Keratinocyte (primary cell): ENCODE results near the gene CTU1. TPM values are rescaled to one million over a fixed set of nuclear protein-coding genes. Genes with fewer than 3 reads are reported as not detected.

ENCODE experiments used
- DNase-seq: peaks from one replicate; pipeline ENCODE4 v3.0.0-alpha.2; 2011; ENCODE audit warnings: low read depth, missing footprints, low spot score
- FAIRE-seq: peaks from 2 replicates; lab custom pipeline; 2011; peaks lifted over from hg19 to GRCh38; lab: Jason Lieb, UNC
- H2AFZ ChIP-seq: 2 replicates; pipeline ENCODE4 v1.6.0; 2012; ENCODE audit warnings: low read length, control low read depth, inconsistent platforms; ENCODE audit not compliant: control insufficient read depth
- H3K27ac ChIP-seq: 2 replicates; pipeline ENCODE4 v1.5.1; 2011; ENCODE audit warnings: low read length; ENCODE audit not compliant: control insufficient read depth, insufficient read depth
- H3K27me3 ChIP-seq: 3 replicates; pipeline ENCODE4 v1.6.0; 2011; ENCODE audit warnings: low read length; ENCODE audit not compliant: control insufficient read depth, insufficient read depth; ENCODE audit errors: extremely low read depth
- H3K36me3 ChIP-seq, 2 experiments: 2 replicates in 1 of 2; 3 replicates in 1 of 2; pipeline ENCODE4 v1.5.1; 2011; ENCODE audit warnings: low read length in 2 of 2, mild to moderate bottlenecking in 1 of 2; ENCODE audit not compliant: control insufficient read depth in 2 of 2, insufficient read depth in 2 of 2; ENCODE audit errors: extremely low read depth in 1 of 2
- H3K4me1 ChIP-seq: 3 replicates; pipeline ENCODE4 v1.5.1; 2011; ENCODE audit warnings: low read length; ENCODE audit not compliant: control insufficient read depth, insufficient read depth; ENCODE audit errors: extremely low read depth
- H3K4me2 ChIP-seq: 3 replicates; pipeline ENCODE4 v1.6.0; 2011; ENCODE audit warnings: low read depth, low read length; ENCODE audit not compliant: control insufficient read depth, insufficient read depth; ENCODE audit errors: extremely low read depth
- H3K4me3 ChIP-seq, 3 experiments: fragments of 200-600 bp in 1 of 3; sonication (generic) in 1 of 3; 2 replicates in 2 of 3; 3 replicates in 1 of 3; pipeline ENCODE4 v1.5.1; 2011 to 2016; ENCODE audit warnings: low read length in 3 of 3, mild to moderate bottlenecking in 3 of 3, control low read depth in 2 of 3, inconsistent platforms in 1 of 3, low read depth in 1 of 3, mixed read lengths in 1 of 3, mixed run types in 1 of 3, moderate library complexity in 1 of 3; ENCODE audit not compliant: control insufficient read depth in 2 of 3, insufficient read depth in 2 of 3; ENCODE audit errors: extremely low read depth in 1 of 3
- H3K79me2 ChIP-seq: 2 replicates; pipeline ENCODE4 v1.6.0; 2012; ENCODE audit warnings: low read length; ENCODE audit not compliant: control insufficient read depth, insufficient read depth
- H3K9ac ChIP-seq: 3 replicates; pipeline ENCODE4 v1.6.0; 2011; ENCODE audit warnings: low read length; ENCODE audit not compliant: control insufficient read depth, insufficient read depth; ENCODE audit errors: extremely low read depth
- H3K9me1 ChIP-seq: 3 replicates; pipeline ENCODE4 v1.6.0; 2011; ENCODE audit warnings: low read length; ENCODE audit not compliant: control insufficient read depth, insufficient read depth; ENCODE audit errors: extremely low read depth
- H3K9me3 ChIP-seq: 2 replicates; pipeline ENCODE4 v1.5.1; 2012; ENCODE audit warnings: low read depth, low read length; ENCODE audit not compliant: control insufficient read depth
- H4K20me1 ChIP-seq: 3 replicates; pipeline ENCODE4 v1.6.0; 2011; ENCODE audit warnings: low read length; ENCODE audit not compliant: control insufficient read depth, insufficient read depth; ENCODE audit errors: extremely low read depth
- EZH2 ChIP-seq: IDR thresholded peaks from one replicate; pipeline ENCODE4 v1.6.1; 2012; ENCODE audit warnings: inconsistent platforms, mild to moderate bottlenecking, low read length, moderate library complexity
- dilution Hi-C: fragments of 300-500 bp; cut with MboI; formaldehyde crosslinking; loops from one replicate; pipeline ENCODE4 v1.7.0; 2020; ENCODE audit warnings: low sequenced_read_pairs; ENCODE audit not compliant: extremely low pct_ligation_motif_present
- polyA plus RNA-seq, 5 experiments: library from polyadenylated mRNA; depleted of rRNA in 3 of 5; stranded (reverse) in 3 of 5; stranded (forward) in 1 of 5; unstranded in 1 of 5; fragments of >200 nt; gene quantifications; 1 replicate in 1 of 5; 2 replicates in 3 of 5; 3 replicates in 1 of 5; pipeline versions ENCODE4 v1.2.1 to v1.2.3, GENCODE V29; 2011 to 2012; ENCODE audit warnings: missing spikeins in 2 of 5, low read depth in 1 of 5, low replicate concordance in 1 of 5
- TF ChIP-seq, protein P1 (sequence below), 3 experiments: IDR thresholded peaks in 1 of 3; conservative IDR thresholded peaks in 1 of 3; optimal IDR thresholded peaks in 1 of 3; 2 replicates in 2 of 3; 3 replicates in 1 of 3; pipeline versions ENCODE3 to v1.5.1; 2011; ENCODE audit warnings: low read length in 3 of 3, mild to moderate bottlenecking in 3 of 3, moderate library complexity in 2 of 3, control low read depth in 1 of 3, inconsistent platforms in 1 of 3; ENCODE audit not compliant: insufficient read depth in 2 of 3; ENCODE audit errors: extremely low read depth in 1 of 3

Gene CTU1
- polyA plus RNA-seq, 1 donor (not counting 4 experiments of a cell fraction or from before 2014, with no cell fraction given) = 1.9 TPM

DNA sequence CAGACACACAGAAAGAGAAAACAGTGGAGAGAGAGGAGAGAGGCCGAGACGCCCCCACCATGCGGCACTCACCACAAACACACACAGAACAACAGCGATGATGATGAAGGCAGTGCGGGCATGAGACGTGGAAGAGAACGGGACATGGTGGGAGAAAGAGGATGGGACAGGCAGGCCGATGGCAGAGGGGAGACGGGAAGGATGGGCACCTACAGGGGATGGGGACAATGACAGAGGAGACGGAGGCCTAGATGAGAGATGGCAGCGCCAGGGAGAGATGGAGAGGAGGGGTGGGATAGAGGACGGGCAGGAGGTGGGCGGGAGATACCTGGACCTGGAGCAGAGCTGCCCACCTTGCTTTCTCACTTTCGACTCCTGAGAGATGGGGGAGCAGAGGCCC lies 24.4 kb downstream of the CTU1 start:
- Histone ChIP-seq H3K27ac (no peak overlapping the region), H3K9me1 (no peaks in the 10 kb centered on the region), H3K27me3 (no peaks in the 10 kb centered on the region), H3K79me2 (no peaks in the 10 kb centered on the region), H2AFZ (no peak overlapping the region), H3K9ac (no peak overlapping the region), H3K4me2 (no peak overlapping the region), H4K20me1 (no peaks in the 10 kb centered on the region), H3K36me3 (no peaks in the 10 kb centered on the region), H3K4me3 (no peak overlapping the region), H3K4me1 (peaks cover 4% of the 10 kb centered on the region), H3K9me3 (no peaks in the 10 kb centered on the region)
- FAIRE-seq (no peak), DNase-seq (no peak)
- dilution Hi-C loops = no loop called here
- no peak for TF ChIP-seq EZH2
- TF ChIP-seq, protein P1, sequence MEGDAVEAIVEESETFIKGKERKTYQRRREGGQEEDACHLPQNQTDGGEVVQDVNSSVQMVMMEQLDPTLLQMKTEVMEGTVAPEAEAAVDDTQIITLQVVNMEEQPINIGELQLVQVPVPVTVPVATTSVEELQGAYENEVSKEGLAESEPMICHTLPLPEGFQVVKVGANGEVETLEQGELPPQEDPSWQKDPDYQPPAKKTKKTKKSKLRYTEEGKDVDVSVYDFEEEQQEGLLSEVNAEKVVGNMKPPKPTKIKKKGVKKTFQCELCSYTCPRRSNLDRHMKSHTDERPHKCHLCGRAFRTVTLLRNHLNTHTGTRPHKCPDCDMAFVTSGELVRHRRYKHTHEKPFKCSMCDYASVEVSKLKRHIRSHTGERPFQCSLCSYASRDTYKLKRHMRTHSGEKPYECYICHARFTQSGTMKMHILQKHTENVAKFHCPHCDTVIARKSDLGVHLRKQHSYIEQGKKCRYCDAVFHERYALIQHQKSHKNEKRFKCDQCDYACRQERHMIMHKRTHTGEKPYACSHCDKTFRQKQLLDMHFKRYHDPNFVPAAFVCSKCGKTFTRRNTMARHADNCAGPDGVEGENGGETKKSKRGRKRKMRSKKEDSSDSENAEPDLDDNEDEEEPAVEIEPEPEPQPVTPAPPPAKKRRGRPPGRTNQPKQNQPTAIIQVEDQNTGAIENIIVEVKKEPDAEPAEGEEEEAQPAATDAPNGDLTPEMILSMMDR (optimal IDR thresholded peaks at IDR 0.05 in 1 of 3, IDR thresholded peaks at IDR 0.05 in 1 of 3, conservative IDR thresholded peaks at IDR 0.05 in 1 of 3; ENCODE audit: extremely low read depth in 1 of 3, insufficient read depth in 2 of 3, low read length in 3 of 3) = no peak

DNA sequence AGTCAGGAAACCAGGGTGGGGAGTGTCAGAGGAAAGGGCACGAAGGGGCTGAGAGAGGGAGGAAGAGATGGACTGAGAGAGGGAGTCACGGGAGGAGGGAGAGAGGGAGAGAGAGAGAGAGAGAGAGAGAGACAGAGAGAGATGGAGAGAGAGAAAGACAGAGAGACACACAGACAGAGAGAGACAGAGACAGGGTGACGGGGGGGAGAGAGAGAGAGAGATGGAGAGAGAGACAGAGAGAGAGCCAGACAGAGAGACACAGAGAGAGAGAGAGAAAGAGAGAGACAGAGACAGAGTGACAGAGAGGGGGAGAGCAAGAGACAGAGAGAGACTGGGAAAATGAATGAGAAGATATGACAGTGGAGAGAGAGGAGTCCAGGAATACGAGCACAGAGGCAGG lies 25.0 kb downstream of the CTU1 start:
- FAIRE-seq = no peak
- Histone ChIP-seq H3K27me3 (no peaks in the 10 kb centered on the region), H3K4me1 (peaks cover 4% of the 10 kb centered on the region), H3K36me3 (no peaks in the 10 kb centered on the region), H2AFZ (no peak overlapping the region), H4K20me1 (no peaks in the 10 kb centered on the region), H3K27ac (no peak overlapping the region), H3K79me2 (no peaks in the 10 kb centered on the region), H3K4me3 (no peak overlapping the region), H3K9me3 (no peaks in the 10 kb centered on the region), H3K9ac (no peak overlapping the region), H3K9me1 (no peaks in the 10 kb centered on the region), H3K4me2 (no peak overlapping the region)
- TF ChIP-seq, protein P1 (optimal IDR thresholded peaks at IDR 0.05 in 1 of 3, IDR thresholded peaks at IDR 0.05 in 1 of 3, conservative IDR thresholded peaks at IDR 0.05 in 1 of 3; ENCODE audit: extremely low read depth in 1 of 3, insufficient read depth in 2 of 3, low read length in 3 of 3) = no peak
- no peak for TF ChIP-seq EZH2
- dilution Hi-C loops = no loop called here
- DNase-seq = no peak
